Breast epithelium (tissue), 4 donors: ENCODE results near the gene MEF2D. TPM values are rescaled to one million over a fixed set of nuclear protein-coding genes. Genes with fewer than 3 reads are reported as not detected.

Experiments used
- DNase-seq, 2 donors: peaks; one replicate each; pipeline ENCODE4 v3.0.0-alpha.2; 2019; ENCODE audit warnings: low spot score in 2 of 2
- H3K27ac ChIP-seq, 2 donors: fragments of 200-600 bp; sonication (generic) in 1 of 2; one replicate each; pipeline ENCODE4 v1.5.1; 2016 to 2019; ENCODE audit warnings: mild to moderate bottlenecking in 1 of 2
- H3K27me3 ChIP-seq, 2 donors: fragments of 200-600 bp; sonication (generic) in 1 of 2; one replicate each; pipeline versions ENCODE4 v1.5.1 to v1.6.0; 2017 to 2019; ENCODE audit warnings: control low read depth in 1 of 2, mild to moderate bottlenecking in 1 of 2
- H3K36me3 ChIP-seq: fragments of 200-600 bp; one replicate; pipeline ENCODE4 v1.5.1; 2019
- H3K4me1 ChIP-seq, 2 donors: fragments of 200-600 bp; sonication (generic); one replicate each; pipeline ENCODE4 v1.5.1; 2016 to 2019; ENCODE audit warnings: control low read depth in 1 of 2
- H3K4me3 ChIP-seq, 3 donors: fragments of 200-600 bp; sonication (generic); 1 replicate in 2 of 3; 2 replicates in 1 of 3; pipeline ENCODE4 v1.5.1; 2016 to 2019; ENCODE audit warnings: mild to moderate bottlenecking in 3 of 3, moderate library complexity in 2 of 3
- H3K9me3 ChIP-seq, 2 donors: fragments of 200-600 bp; sonication (generic) in 1 of 2; one replicate each; pipeline ENCODE4 v1.5.1; 2016 to 2019; ENCODE audit warnings: control low read depth in 1 of 2
- POLR2A ChIP-seq: fragments of 450-650 bp; IDR thresholded peaks from one replicate; pipeline ENCODE4 v1.6.1; 2016; ENCODE audit warnings: antibody characterized with exemption, mild to moderate bottlenecking, moderate library complexity
- POLR2AphosphoS5 ChIP-seq, 3 donors: sonication (generic); formaldehyde crosslinking; IDR thresholded peaks; one replicate each; pipeline ENCODE4 v1.6.1; 2017; ENCODE audit warnings: antibody characterized with exemption in 3 of 3
- intact Hi-C: fragments of 100-400 bp; cut with DNase I; formaldehyde crosslinking; loops from one replicate; pipeline ENCODE4 v1.15.1; 2023; ENCODE audit warnings: low total_unique reads
- total RNA-seq, 3 donors: library from RNA; depleted of rRNA; stranded (reverse); fragments of >200 nt; gene quantifications; one replicate each; pipeline ENCODE4 v1.1.0, GENCODE V29; 2016
- TF ChIP-seq, protein P1 (sequence below), 3 donors: fragments of 450-650 bp; IDR thresholded peaks; one replicate each; pipeline ENCODE4 v1.5.1; 2016 to 2017; ENCODE audit warnings: antibody characterized with exemption in 3 of 3, mild to moderate bottlenecking in 3 of 3, moderate library complexity in 3 of 3

MEF2D gene
- total RNA-seq, 3 donors from 2014 or later = 25.8 to 34.9 (median 32.1) TPM

DNA sequence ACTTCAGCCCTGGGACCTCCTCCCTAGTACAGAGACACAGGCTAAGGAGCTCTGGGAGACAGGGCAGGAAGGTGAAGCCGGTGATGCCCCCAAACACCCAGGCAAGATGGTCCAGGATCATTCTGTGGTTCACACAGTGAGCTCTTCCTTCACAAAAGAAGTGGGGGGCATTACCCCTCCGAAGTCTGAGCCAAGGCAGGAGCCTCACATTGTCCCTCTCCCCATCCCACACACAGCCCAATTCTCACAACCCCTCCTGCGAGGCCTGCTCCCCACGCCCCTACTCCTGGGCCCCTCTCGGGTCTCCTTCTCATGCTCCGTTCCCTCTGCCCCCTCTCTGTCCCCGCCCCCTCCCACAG lies 10.7 kb downstream of the MEF2D start:
- H3K4me3 ChIP-seq = peak overlapping the region; percentile 1 to 52 (median 1)
- no peaks in the 10 kb centered on the region for H3K27me3 ChIP-seq
- peaks cover 43 to 51% of the 10 kb centered on the region in 2 donors for H3K4me1 ChIP-seq
- DNase-seq = no peak
- H3K9me3 ChIP-seq = no peaks in the 10 kb centered on the region
- intact Hi-C loops = loop anchor here (10.0 kb wide), 1 partner anchor 175 kb away; no protein-coding TSS in a partner anchor
- no peaks in the 10 kb centered on the region for H3K36me3 ChIP-seq
- no peak for TF ChIP-seq POLR2A
- H3K27ac ChIP-seq = peak overlapping the region; percentile 68 to 87

DNA sequence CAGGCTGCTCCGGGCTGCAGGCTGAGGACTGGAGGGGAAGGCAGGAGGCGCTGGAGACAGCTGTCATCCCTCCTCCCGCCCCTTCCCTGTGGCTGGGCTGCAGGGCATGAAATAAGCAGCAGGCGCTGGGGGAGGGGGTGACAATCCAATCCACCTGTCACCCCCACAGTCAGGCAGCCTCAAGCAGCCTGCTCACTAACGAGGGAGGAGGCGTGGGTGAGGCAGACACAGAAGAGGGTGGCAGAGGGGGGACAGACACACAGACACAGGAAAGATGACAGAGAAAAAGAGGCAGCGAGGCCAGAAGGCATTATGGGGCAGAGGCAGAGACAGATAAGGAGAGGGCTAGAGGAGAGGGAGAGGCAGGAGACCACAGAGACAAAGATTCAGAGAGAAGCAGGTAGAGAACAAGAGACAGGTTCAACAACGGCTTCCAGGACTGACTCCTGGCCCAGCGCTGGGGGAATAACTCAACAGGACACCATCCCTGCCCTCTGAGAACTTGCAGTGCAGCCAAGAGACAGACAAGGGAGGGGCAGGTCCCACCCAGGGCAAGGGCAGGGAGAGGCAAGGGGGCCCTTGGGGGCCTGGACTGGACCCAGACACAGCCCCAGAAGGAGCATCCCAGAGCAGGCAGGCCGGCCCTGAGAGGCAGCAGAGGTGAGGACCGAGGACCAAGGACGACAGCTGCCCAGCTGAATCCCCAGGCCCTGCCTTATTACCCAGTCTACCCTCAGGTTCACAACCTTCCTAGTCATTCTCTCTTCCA lies 11.2 kb downstream of the MEF2D start:
- Histone ChIP-seq H3K4me1 (peaks cover 37 to 47% of the 10 kb centered on the region in 2 donors), H3K9me3 (no peaks in the 10 kb centered on the region)
- intact Hi-C loops = no loop called here

DNA sequence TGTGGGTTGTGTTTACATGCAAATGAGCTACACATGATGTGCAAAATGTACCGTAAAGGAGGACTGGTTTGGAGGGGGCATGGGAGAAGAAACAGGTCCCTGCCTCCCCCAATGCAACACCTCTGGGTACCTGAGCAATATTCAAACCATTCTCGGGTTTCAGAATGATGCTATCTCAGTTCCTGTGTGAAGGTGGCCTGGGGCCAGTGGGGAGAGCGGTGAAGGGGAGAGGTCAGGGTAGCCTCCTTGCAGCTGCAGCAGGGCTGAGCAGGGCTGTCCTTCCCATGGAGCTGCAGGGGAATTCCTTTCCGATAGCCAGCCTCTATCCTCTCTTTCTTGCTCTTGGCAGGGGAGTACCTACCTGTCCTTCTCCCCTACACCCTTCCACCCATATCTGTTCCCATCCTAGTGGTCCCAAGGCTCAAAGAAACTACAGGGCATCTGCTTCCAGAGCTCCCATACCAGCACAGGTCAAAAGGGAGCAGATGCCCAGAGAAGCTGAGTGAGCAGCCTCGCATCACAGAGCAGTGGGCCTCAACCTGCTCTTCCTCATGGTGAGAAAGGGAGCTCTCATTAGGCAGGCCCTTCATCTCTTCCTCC lies 11.9 kb downstream of the MEF2D start:
- intact Hi-C loops = no loop called here
- Histone ChIP-seq H3K9me3 (no peaks in the 10 kb centered on the region), H3K27me3 (no peaks in the 10 kb centered on the region), H3K27ac (peak overlapping the region; percentile 37 to 87), H3K4me1 (peaks cover 30 to 40% of the 10 kb centered on the region in 2 donors), H3K4me3 (peak overlapping the region in 1 of 3 donors; percentile 35), H3K36me3 (no peaks in the 10 kb centered on the region)
- no peak for DNase-seq
- no peak for TF ChIP-seq POLR2AphosphoS5 (IDR thresholded peaks at IDR 0.05)
- no peak for TF ChIP-seq POLR2A
- TF ChIP-seq, protein P1, sequence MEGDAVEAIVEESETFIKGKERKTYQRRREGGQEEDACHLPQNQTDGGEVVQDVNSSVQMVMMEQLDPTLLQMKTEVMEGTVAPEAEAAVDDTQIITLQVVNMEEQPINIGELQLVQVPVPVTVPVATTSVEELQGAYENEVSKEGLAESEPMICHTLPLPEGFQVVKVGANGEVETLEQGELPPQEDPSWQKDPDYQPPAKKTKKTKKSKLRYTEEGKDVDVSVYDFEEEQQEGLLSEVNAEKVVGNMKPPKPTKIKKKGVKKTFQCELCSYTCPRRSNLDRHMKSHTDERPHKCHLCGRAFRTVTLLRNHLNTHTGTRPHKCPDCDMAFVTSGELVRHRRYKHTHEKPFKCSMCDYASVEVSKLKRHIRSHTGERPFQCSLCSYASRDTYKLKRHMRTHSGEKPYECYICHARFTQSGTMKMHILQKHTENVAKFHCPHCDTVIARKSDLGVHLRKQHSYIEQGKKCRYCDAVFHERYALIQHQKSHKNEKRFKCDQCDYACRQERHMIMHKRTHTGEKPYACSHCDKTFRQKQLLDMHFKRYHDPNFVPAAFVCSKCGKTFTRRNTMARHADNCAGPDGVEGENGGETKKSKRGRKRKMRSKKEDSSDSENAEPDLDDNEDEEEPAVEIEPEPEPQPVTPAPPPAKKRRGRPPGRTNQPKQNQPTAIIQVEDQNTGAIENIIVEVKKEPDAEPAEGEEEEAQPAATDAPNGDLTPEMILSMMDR (IDR thresholded peaks at IDR 0.05) = no peak

More for the DNA sequence above, 11.2 kb downstream of the MEF2D start:
- peak overlapping the region; percentile 68 to 87 for H3K27ac ChIP-seq
- peak overlapping the region in 2 of 3 donors; percentile 1 to 52 for H3K4me3 ChIP-seq
- TF ChIP-seq, protein P1 (IDR thresholded peaks at IDR 0.05) = no peak
- TF ChIP-seq POLR2A = no peak
- no peak for TF ChIP-seq POLR2AphosphoS5 (IDR thresholded peaks at IDR 0.05)
- DNase-seq = no peak
- H3K27me3 ChIP-seq = no peaks in the 10 kb centered on the region
- no peaks in the 10 kb centered on the region for H3K36me3 ChIP-seq

DNA sequence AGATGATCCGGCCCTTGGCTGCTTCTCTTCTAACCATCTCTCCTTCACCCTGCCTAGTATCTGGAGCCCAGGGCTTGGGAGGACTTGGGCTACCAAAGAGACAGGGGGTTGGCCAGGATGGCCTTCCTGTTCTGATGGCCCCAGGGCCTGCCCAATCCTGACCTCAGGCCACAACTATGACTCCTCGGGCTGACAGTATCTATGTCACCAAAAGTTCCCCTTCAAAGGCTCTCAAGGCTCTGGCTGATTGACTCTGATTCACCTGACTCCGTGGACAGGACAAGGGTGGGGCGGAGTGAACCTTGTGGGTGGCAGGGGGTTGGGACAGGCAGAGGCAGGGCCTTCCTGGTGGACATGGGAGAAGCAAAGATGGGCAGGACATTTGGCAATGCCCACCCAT lies 12.7 kb downstream of the MEF2D start:
- Histone ChIP-seq H3K27me3 (no peaks in the 10 kb centered on the region), H3K4me3 (no peak overlapping the region), H3K27ac (peak overlapping the region; percentile 37 to 87), H3K9me3 (no peaks in the 10 kb centered on the region), H3K4me1 (peaks cover 23 to 33% of the 10 kb centered on the region in 2 donors), H3K36me3 (no peaks in the 10 kb centered on the region)
- no peak for DNase-seq
- TF ChIP-seq, protein P1 (IDR thresholded peaks at IDR 0.05) = no peak
- TF ChIP-seq POLR2AphosphoS5 (IDR thresholded peaks at IDR 0.05) (no peak), POLR2A (no peak)
- intact Hi-C loops = no loop called here

DNA sequence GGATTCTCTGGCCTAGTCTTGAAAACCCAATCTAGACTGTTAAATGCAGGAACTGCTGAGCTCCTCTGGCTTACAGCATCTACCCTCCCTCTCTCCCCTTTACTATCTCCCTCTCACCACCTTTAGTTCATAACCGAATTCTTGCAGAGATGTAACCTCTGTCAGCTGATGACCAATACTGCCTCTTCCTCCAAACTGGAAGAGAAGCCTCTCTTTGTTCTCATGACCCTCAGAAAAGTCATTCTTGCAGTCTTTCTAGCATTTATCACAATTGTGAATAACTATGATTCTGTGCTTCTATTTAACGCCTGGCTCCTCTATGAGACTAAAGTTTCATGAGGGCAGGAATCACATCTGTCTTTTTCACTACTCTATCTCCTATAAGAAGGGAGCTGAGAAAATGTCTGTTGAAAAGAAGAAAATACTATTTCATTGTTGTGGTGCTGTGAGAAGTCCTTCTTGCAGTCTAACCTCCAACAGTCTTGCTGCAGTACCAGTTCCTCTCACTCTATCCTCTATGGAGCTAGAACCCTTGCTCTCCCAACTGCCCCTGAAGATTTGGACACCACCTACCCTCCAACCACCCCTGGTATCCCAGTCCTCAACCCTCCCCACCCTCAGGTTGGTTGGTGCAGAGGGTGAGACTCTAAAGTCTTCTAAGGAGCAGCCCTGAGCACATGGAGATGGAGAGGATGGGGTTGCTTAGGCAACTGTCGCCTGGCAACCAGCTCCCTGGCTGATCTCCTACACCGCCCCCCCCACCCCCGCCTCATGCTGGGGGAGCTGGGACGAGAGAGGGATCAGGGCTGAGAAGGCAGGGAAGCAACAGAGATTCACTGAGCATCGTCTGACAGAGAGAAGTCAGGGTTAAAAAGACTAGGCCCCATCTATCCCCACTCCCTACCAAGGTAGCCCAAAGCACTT lies 13.9 kb downstream of the MEF2D start:
- DNase-seq = no peak
- Histone ChIP-seq H3K4me1 (peaks cover 14 to 23% of the 10 kb centered on the region in 2 donors), H3K27me3 (no peaks in the 10 kb centered on the region), H3K9me3 (no peaks in the 10 kb centered on the region), H3K4me3 (no peak overlapping the region), H3K27ac (peak overlapping the region; percentile 37 to 87), H3K36me3 (peaks cover 11% of the 10 kb centered on the region)
- no peak for TF ChIP-seq POLR2AphosphoS5 (IDR thresholded peaks at IDR 0.05)
- TF ChIP-seq, protein P1 (IDR thresholded peaks at IDR 0.05) = no peak
- TF ChIP-seq POLR2A = no peak
- intact Hi-C loops = no loop called here
